Measurements from ENCODE around the gene CFAP73.

DNA sequence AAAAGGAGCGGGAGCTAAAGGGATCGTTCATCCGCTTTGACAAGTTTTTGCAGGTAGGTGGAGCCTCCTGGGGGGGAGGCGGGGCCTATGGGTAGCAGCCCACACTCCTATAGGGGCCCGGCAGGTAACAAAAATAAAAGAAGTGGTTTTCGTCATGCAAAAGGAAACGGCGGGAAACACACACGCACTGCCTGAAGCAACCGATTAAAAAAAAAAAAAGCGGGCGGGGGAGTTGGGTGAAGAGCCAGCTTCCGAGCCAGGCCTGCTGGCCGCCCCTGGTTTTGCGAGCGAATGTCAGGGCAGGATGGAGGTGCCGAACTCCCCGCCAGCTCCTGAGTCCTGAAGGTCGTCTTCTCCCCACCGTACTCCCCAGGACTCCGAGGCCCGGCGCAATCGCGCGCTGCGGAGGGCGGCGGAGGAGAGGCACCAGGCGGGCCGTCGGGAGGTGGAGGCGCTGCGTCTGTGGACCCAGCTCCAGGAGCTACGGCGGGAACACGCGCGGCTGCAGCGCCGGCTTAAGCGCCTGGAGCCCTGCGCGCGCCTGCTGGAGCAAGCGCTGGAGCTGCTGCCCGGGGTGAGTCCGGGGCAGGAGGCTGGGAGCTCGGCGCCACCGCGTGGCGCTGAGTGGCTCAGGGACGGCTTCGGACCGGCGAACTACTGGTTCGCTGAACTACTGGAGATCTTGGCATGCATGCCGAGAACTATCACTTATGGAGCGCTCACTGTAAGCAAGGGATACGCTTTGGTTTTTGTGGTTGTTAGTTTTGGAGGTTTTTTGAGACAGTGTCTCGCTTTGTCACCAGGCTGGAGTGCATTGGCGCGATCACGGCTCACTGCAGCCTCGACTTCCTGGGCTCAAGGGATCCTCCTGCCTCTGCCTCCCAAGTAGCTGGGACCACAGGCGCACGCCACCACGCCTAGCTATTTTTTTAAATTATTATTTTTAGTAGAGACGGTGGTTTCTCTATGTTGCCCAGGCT, 3.6 kb downstream of the CFAP73 start:
- TF ChIP-seq, protein P1, sequence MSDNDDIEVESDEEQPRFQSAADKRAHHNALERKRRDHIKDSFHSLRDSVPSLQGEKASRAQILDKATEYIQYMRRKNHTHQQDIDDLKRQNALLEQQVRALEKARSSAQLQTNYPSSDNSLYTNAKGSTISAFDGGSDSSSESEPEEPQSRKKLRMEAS (IDR thresholded peaks at IDR 0.05; ENCODE audit: low read depth, low read length): no peak
- TF ChIP-seq CEBPB (IDR thresholded peaks at IDR 0.05; ENCODE audit: borderline replicate concordance in 1 of 2, low read depth in 2 of 2, low read length in 2 of 2) (no peak), NFIC (IDR thresholded peaks at IDR 0.05; ENCODE audit: low read depth, low read length) (no peak), TAF1 (IDR thresholded peaks at IDR 0.05; ENCODE audit: borderline replicate concordance, low read depth, low read length) (no peak)
- TF ChIP-seq, protein P2, sequence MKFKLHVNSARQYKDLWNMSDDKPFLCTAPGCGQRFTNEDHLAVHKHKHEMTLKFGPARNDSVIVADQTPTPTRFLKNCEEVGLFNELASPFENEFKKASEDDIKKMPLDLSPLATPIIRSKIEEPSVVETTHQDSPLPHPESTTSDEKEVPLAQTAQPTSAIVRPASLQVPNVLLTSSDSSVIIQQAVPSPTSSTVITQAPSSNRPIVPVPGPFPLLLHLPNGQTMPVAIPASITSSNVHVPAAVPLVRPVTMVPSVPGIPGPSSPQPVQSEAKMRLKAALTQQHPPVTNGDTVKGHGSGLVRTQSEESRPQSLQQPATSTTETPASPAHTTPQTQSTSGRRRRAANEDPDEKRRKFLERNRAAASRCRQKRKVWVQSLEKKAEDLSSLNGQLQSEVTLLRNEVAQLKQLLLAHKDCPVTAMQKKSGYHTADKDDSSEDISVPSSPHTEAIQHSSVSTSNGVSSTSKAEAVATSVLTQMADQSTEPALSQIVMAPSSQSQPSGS (IDR thresholded peaks at IDR 0.05; ENCODE audit: low read length): no peak
- TF ChIP-seq, protein P3, sequence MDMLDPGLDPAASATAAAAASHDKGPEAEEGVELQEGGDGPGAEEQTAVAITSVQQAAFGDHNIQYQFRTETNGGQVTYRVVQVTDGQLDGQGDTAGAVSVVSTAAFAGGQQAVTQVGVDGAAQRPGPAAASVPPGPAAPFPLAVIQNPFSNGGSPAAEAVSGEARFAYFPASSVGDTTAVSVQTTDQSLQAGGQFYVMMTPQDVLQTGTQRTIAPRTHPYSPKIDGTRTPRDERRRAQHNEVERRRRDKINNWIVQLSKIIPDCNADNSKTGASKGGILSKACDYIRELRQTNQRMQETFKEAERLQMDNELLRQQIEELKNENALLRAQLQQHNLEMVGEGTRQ (IDR thresholded peaks at IDR 0.05; ENCODE audit: borderline replicate concordance, low read depth, low read length): no peak
